G401 (cell line): ENCODE results near the gene VRK2. TPM values are rescaled to one million over a fixed set of nuclear protein-coding genes. Genes with fewer than 3 reads are reported as not detected.
"Not testable (repeated sequence)": the region's sequence is repeated elsewhere in the genome, so short reads cannot be mapped to it uniquely, and the experiment has no call there.

Experiments
- DNase-seq: peaks from one replicate; pipeline ENCODE4 v3.0.0-alpha.2; 2015; ENCODE audit warnings: low spot score
- in situ Hi-C: cut with HindIII; loops from 2 replicates; pipeline ENCODE4 v1.10.0; 2016; ENCODE audit warnings: low sequenced_read_pairs, mixed read lengths
- total RNA-seq: library from RNA; depleted of rRNA; stranded (reverse); fragments of >200 nt; shearing (Covaris generic); gene quantifications from 2 replicates; pipeline ENCODE4 v1.2.3, GENCODE V29; 2014

Gene VRK2
- total RNA-seq, 1 experiment from 2014 or later, result 20.6 TPM

GRCh38 chr2:58051445-58051844 is 4.8 kb downstream of the VRK2 start:
- DNase-seq, result no peak
- in situ Hi-C loops, result no loop called here

- no peak for DNase-seq
- in situ Hi-C loops, result no loop called here
Measured at GRCh38 chr2:58052978-58053377, 6.4 kb downstream of the VRK2 start.

GRCh38 chr2:58054264-58054663 is 7.7 kb downstream of the VRK2 start:
- no peak for DNase-seq
- in situ Hi-C loops, result no loop called here

- in situ Hi-C loops, result no loop called here
- DNase-seq, result no peak
Measured at GRCh38 chr2:58055033-58055786, 8.6 kb downstream of the VRK2 start.

GRCh38 chr2:58056192-58056916 is 9.7 kb downstream of the VRK2 start:
- in situ Hi-C loops, result no loop called here
- DNase-seq, result no peak

- no peak for DNase-seq
- in situ Hi-C loops, result no loop called here
Measured at GRCh38 chr2:58057707-58058530, 11.3 kb downstream of the VRK2 start.

GRCh38 chr2:58063641-58064040 is 17.0 kb downstream of the VRK2 start:
- in situ Hi-C loops, result no loop called here
- no peak for DNase-seq

- DNase-seq, result no peak
Measured at GRCh38 chr2:58064086-58064485, 17.5 kb downstream of the VRK2 start.

GRCh38 chr2:58065248-58065647 is 18.6 kb downstream of the VRK2 start:
- in situ Hi-C loops, result no loop called here
- no peak for DNase-seq

More at GRCh38 chr2:58064086-58064485, 17.5 kb downstream of the VRK2 start:
- in situ Hi-C loops, result no loop called here

GRCh38 chr2:58067001-58067400 is 20.4 kb downstream of the VRK2 start:
- no peak for DNase-seq
- in situ Hi-C loops, result no loop called here

GRCh38 chr2:58070765-58071164 is 24.2 kb downstream of the VRK2 start:
- no peak for DNase-seq
- in situ Hi-C loops, result no loop called here

- in situ Hi-C loops, result no loop called here
- no peak for DNase-seq
Measured at GRCh38 chr2:58072102-58072501, 25.5 kb downstream of the VRK2 start.

GRCh38 chr2:58073008-58073407 is 26.4 kb downstream of the VRK2 start:
- in situ Hi-C loops, result no loop called here
- no peak for DNase-seq

GRCh38 chr2:58073751-58074150 is 27.1 kb downstream of the VRK2 start:
- no peak for DNase-seq
- in situ Hi-C loops, result no loop called here

GRCh38 chr2:58081000-58081399 is 34.4 kb downstream of the VRK2 start:
- in situ Hi-C loops, result no loop called here
- no peak for DNase-seq

- no peak for DNase-seq
- in situ Hi-C loops, result no loop called here
Measured at GRCh38 chr2:58089081-58089480, 42.5 kb downstream of the VRK2 start.

- in situ Hi-C loops, DNase-seq: not testable (repeated sequence)
Measured at GRCh38 chr2:58092772-58093171, 46.2 kb downstream of the VRK2 start.

- in situ Hi-C loops, result no loop called here
- DNase-seq, result no peak
Measured at GRCh38 chr2:58097025-58097424, 50.4 kb downstream of the VRK2 start.

GRCh38 chr2:58098254-58099095 is 51.9 kb downstream of the VRK2 start:
- in situ Hi-C loops, result no loop called here
- no peak for DNase-seq
